ENCODE measurements around the gene PPP1R12A.

PPP1R12A gene

DNA sequence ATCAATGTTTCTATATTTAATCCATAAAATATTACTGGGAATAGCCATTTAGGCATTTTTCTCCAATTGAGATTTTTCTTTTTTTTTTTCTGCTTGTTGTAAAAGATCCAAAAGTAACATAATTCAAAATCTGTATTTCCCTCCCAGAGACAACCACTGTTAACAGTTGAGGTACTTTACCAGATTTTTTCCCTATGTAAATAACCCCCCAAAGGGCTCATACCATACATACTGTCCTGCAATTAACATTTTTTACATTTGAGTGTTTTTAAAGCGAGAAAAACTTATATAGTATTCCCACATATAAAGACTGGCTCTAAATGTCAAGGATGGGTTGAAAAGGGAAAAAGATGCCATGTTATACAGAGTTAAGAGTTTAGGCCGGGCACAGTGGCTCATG lies 18.1 kb downstream of the PPP1R12A start:
- TF ChIP-seq, protein P1, sequence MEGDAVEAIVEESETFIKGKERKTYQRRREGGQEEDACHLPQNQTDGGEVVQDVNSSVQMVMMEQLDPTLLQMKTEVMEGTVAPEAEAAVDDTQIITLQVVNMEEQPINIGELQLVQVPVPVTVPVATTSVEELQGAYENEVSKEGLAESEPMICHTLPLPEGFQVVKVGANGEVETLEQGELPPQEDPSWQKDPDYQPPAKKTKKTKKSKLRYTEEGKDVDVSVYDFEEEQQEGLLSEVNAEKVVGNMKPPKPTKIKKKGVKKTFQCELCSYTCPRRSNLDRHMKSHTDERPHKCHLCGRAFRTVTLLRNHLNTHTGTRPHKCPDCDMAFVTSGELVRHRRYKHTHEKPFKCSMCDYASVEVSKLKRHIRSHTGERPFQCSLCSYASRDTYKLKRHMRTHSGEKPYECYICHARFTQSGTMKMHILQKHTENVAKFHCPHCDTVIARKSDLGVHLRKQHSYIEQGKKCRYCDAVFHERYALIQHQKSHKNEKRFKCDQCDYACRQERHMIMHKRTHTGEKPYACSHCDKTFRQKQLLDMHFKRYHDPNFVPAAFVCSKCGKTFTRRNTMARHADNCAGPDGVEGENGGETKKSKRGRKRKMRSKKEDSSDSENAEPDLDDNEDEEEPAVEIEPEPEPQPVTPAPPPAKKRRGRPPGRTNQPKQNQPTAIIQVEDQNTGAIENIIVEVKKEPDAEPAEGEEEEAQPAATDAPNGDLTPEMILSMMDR (IDR thresholded peaks at IDR 0.05; ENCODE audit: insufficient read depth, low read depth, low read length, missing control alignments): no peak
- no peak overlapping the region for H3K4me3 ChIP-seq (ENCODE audit: low read length)
- DNase-seq (ENCODE audit: low read depth): no peak

DNA sequence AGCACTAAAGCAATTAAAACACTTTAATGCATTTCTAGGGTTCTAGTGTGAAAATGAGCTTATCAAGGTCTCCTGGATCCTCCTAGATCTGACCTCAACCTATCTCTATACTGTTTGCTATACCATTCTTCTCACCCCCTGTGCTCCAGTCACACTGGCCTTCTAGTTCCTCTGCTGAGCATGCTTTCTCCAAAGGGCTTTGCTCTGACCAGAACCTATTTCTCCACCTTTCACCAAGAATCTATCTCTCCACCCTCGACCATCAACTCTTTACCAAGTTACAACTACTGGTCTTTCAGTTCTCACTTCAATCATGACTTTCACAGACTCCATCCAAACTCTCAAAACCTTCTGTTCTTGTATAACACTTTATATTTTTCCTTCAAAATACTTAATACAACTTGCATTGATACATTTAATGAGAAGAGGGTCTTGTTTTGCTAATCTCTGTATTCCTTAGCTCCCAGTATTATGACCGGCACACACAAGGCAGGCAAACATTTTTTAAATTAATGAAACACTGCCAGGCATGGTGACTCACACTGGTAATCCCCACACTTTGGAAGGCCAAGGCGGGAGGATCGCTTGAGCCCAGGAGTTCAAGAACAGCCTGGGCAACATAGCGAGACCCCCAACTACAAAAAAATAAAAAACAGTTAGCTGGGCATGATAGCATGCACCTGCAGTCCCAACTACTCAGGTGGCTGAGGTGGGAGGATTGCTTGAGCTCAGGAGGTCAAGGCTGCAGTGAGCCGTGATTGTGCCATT lies 22.8 kb downstream of the PPP1R12A start:
- TF ChIP-seq, protein P1 (IDR thresholded peaks at IDR 0.05; ENCODE audit: insufficient read depth, low read depth, low read length, missing control alignments): no peak
- no peak overlapping the region for H3K4me3 ChIP-seq (ENCODE audit: low read length)
- peak; percentile 22 for DNase-seq (ENCODE audit: low read depth)

DNA sequence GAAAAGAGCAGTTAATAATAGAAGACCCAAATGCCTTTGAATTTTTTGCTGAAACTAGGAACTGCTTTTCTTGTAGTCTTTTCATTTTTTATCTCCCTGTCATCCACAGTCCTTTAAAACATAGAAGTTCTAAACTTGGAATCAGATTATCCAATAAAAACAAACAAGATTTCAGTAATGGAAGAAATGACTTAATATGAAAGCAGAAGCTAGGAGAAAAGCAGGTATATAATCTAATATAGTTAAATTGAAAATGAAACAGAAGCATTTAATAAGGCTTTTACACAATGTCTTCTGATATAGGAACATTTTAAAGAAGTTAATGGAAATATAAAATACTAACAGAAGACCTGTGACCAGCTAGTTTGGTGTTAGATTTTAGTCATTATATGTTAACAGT lies 26.5 kb downstream of the PPP1R12A start:
- DNase-seq (ENCODE audit: low read depth): no peak
- H3K4me3 ChIP-seq (ENCODE audit: low read length): no peak overlapping the region
- TF ChIP-seq, protein P1 (IDR thresholded peaks at IDR 0.05; ENCODE audit: insufficient read depth, low read depth, low read length, missing control alignments): no peak

DNA sequence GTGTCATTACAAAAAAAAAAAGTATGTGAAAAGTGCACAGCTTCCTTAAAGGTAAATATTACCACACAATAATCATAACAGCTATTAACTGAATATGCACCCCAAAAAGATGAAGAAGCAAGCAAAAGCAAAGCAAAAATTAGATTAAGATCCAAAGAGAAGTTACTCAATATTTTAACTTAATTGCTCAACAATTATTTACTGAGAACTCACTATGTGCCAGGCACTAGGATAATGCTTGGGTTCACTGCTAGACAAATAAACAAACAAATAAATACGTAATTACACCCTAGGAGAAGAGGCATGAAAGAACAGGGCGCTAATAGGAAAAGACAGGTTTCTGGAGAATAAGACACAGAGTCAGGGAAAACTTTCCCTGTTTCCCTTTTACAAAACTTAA lies 33.4 kb downstream of the PPP1R12A start:
- TF ChIP-seq, protein P1 (IDR thresholded peaks at IDR 0.05; ENCODE audit: insufficient read depth, low read depth, low read length, missing control alignments): no peak
- DNase-seq (ENCODE audit: low read depth): no peak
- no peak overlapping the region for H3K4me3 ChIP-seq (ENCODE audit: low read length)

DNA sequence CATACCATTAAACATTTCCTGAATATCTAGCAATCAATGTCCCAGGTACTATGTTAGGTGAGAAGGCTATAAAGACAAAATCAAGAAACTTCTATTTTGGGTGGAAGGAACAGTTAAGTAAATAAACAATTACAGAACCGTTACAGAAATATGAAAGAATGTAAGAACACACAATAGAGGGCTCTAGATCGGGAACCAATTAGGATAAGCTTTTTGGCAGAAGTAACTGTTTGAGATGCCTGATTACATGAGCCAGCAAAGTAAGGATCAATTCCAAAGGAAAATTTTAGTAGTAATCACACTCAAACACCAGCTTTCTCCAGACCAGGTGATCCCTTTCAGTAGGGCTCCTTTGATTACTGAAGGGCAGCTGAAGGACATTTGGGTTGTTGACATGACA lies 33.9 kb downstream of the PPP1R12A start:
- DNase-seq (ENCODE audit: low read depth): no peak
- H3K4me3 ChIP-seq (ENCODE audit: low read length): no peak overlapping the region
- TF ChIP-seq, protein P1 (IDR thresholded peaks at IDR 0.05; ENCODE audit: insufficient read depth, low read depth, low read length, missing control alignments): no peak

DNA sequence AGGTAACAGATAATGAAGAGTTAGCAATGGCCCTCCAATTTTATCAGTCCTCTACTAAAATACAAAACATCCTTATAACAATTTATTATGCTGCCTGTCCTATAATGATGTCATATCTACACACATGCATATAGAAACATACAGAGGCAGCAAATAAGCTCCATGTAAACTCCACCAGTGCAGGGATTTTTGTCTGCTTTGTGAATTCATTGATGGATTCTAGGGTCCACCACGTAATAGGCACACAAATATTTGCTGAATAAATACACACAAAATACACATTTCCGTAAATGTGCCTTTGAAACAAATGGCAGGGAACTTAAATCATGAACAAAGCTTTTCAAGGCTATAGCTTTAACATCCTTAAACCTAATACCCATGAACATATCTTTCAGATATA lies 34.7 kb downstream of the PPP1R12A start:
- no peak for DNase-seq (ENCODE audit: low read depth)
- H3K4me3 ChIP-seq (ENCODE audit: low read length): no peak overlapping the region
- TF ChIP-seq, protein P1 (IDR thresholded peaks at IDR 0.05; ENCODE audit: insufficient read depth, low read depth, low read length, missing control alignments): no peak

DNA sequence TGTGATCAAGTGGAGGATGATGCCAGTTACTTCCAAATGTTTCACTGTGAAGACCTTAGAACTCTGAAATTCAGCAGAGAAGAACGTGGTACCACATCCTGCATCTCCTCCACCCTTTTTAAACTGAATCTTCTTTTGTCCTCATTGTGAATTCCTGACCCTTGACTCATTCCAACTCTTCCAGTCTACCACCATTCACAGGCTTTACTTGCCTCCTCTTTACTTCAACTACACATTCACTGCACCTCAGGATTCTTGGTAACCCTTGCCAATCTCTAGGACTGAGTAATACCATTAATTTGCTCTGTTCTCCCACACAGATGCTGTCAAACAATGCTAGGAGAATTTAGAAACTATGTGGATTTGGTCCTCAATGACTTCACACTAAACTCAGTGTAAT lies 37.3 kb downstream of the PPP1R12A start:
- TF ChIP-seq, protein P1 (IDR thresholded peaks at IDR 0.05; ENCODE audit: insufficient read depth, low read depth, low read length, missing control alignments): no peak
- peak; percentile 79 for DNase-seq (ENCODE audit: low read depth)
- H3K4me3 ChIP-seq (ENCODE audit: low read length): no peak overlapping the region
